K562 (cell line): ENCODE measurements around the gene BRINP2. TPM values are rescaled to one million over a fixed set of nuclear protein-coding genes. Genes with fewer than 3 reads are reported as not detected.

ENCODE experiments used
- ATAC-seq: fragments of 200-7000 bp; cut with Tn5 transposase; 3 replicates; pipeline ENCODE4 v1.9.1; 2020; ENCODE audit warnings: moderate library complexity
- BruUV-seq: library from RNA; stranded (reverse); fragments of 400-500 nt; replicated peaks from 2 replicates; lab custom pipeline; 2021; lab: Mats Ljungman, UMichigan
- CTCF ChIA-PET: fragments of 300-600 bp; formaldehyde crosslinking; extraction: SDS; loops from one replicate; lab custom pipeline; 2021; ENCODE audit warnings: low intra/inter-chr PET ratio; lab: Yijun Ruan, JAX
- POLR2A ChIA-PET: fragments of 300-600, 350-650 bp; sonication (Branson Sonifier 250); formaldehyde crosslinking; extraction: SDS; loops from one replicate; lab custom pipeline; 2021; ENCODE audit warnings: antibody characterized with exemption, inconsistent platforms; lab: Yijun Ruan, JAX
- DNase-seq, 4 experiments: peaks; one replicate each; pipeline versions ENCODE4 v3.0.0 to v3.0.0-alpha.2; 2011 to 2018; ENCODE audit warnings: low spot score in 3 of 4, mixed read lengths in 3 of 4; ENCODE audit errors: extremely low read depth in 1 of 4
- FAIRE-seq: peaks from 2 replicates; lab custom pipeline; 2011; peaks lifted over from hg19 to GRCh38; lab: Jason Lieb, UNC
- H2AFZ ChIP-seq: 2 replicates; pipeline ENCODE4 v1.6.0; 2011; ENCODE audit warnings: low read depth, low read length, control low read depth, inconsistent platforms
- H3K27ac ChIP-seq: fragments of 200-600 bp; 3 replicates; pipeline ENCODE4 v1.8.0; 2011; ENCODE audit warnings: low read depth, mild to moderate bottlenecking, control low read depth, inconsistent platforms, low read length, moderate library complexity, mixed read lengths; ENCODE audit errors: extremely low read depth
- H3K27me3 ChIP-seq, 2 experiments: fragments of 300-600 bp in 1 of 2; 2 replicates in 1 of 2; 3 replicates in 1 of 2; pipeline versions ENCODE4 v1.6.0 to v1.8.0; 2011; ENCODE audit warnings: inconsistent platforms in 2 of 2, low read length in 2 of 2, mild to moderate bottlenecking in 1 of 2, mixed read lengths in 1 of 2, moderate library complexity in 1 of 2; ENCODE audit not compliant: control insufficient read depth in 2 of 2, insufficient read depth in 2 of 2
- H3K36me3 ChIP-seq: fragments of 300-600 bp; 3 replicates; pipeline ENCODE4 v1.8.0; 2011; ENCODE audit warnings: mild to moderate bottlenecking, low read length, inconsistent platforms; ENCODE audit not compliant: control insufficient read depth, insufficient read depth
- H3K4me1 ChIP-seq, 2 experiments: fragments of 200-600 bp in 1 of 2; replicated peaks in 1 of 2; 2 replicates in 1 of 2; 3 replicates in 1 of 2; pipeline versions ENCODE4 v1.5.1 to v1.8.0; 2011; ENCODE audit warnings: inconsistent platforms in 2 of 2, low read length in 2 of 2, mild to moderate bottlenecking in 1 of 2, mixed read lengths in 1 of 2, moderate library complexity in 1 of 2; ENCODE audit not compliant: control insufficient read depth in 2 of 2, insufficient read depth in 2 of 2
- H3K4me2 ChIP-seq: 2 replicates; pipeline ENCODE4 v1.6.1; 2011; ENCODE audit warnings: low read length, control low read depth, inconsistent platforms, mixed read lengths; ENCODE audit not compliant: insufficient read depth
- H3K4me3 ChIP-seq: fragments of 200-600 bp; sonication (generic), shearing (Covaris generic); 2 replicates; pipeline ENCODE4 v1.5.1; 2016; ENCODE audit warnings: control low read depth, inconsistent platforms
- H3K79me2 ChIP-seq: fragments of 200-600 bp; 3 replicates; pipeline ENCODE4 v1.8.0; 2011; ENCODE audit warnings: low read length, inconsistent platforms; ENCODE audit not compliant: control insufficient read depth, insufficient read depth
- H3K9ac ChIP-seq, 2 experiments: 2 replicates each; pipeline versions ENCODE4 v1.6.0 to v1.6.1; 2011; ENCODE audit warnings: low read depth in 2 of 2, low read length in 2 of 2, control low read depth in 1 of 2, inconsistent platforms in 1 of 2, mild to moderate bottlenecking in 1 of 2, mixed read lengths in 1 of 2; ENCODE audit not compliant: insufficient read depth in 1 of 2
- H3K9me1 ChIP-seq: one replicate; pipeline ENCODE4 v1.6.0; 2011; ENCODE audit warnings: inconsistent platforms, mild to moderate bottlenecking, low read length, moderate library complexity; ENCODE audit not compliant: control insufficient read depth, insufficient read depth
- H3K9me3 ChIP-seq: replicated peaks from 2 replicates; pipeline ENCODE4 v1.5.1; 2011; ENCODE audit warnings: low read depth, low read length, inconsistent platforms; ENCODE audit not compliant: control insufficient read depth, insufficient read depth
- H4K20me1 ChIP-seq: replicated peaks from 2 replicates; pipeline ENCODE4 v1.6.1; 2011; ENCODE audit warnings: low read length, inconsistent platforms, mixed read lengths; ENCODE audit not compliant: control insufficient read depth, insufficient read depth
- CUX1 ChIP-seq: fragments of 200-800 bp; sonication (Bioruptor generic); IDR thresholded peaks from 2 replicates; pipeline ENCODE4 v1.6.1; 2016; ENCODE audit warnings: missing genetic modification characterization, missing compliant biosample characterization
- NR4A1 ChIP-seq, 2 experiments: fragments of 250-450 bp in 1 of 2; fragments of 450-650 bp in 1 of 2; sonication (Bioruptor Pico) in 1 of 2; IDR thresholded peaks; 2 replicates each; pipeline versions ENCODE4 v1.4.0 to v1.6.1; 2016 to 2020; ENCODE audit warnings: mild to moderate bottlenecking in 2 of 2, missing compliant biosample characterization in 1 of 2, missing genetic modification characterization in 1 of 2, moderate library complexity in 1 of 2
- PREB ChIP-seq: sonication (generic); formaldehyde crosslinking; IDR thresholded peaks from 2 replicates; pipeline ENCODE4 v1.8.1; 2023; ENCODE audit warnings: mild to moderate bottlenecking, missing genetic modification reagents
- WGBS: fragments of 100-300 bp; shearing (Covaris generic); methylation state at CpG from one replicate; pipeline ENCODE4 v1.1.6; 2016; ENCODE audit warnings: low coverage, mixed read lengths; ENCODE audit not compliant: insufficient coverage; ENCODE audit errors: missing lambda C conversion rate; 5-methylcytosine and 5-hydroxymethylcytosine counted together
- in situ Hi-C: fragments of 300-500 bp; cut with MboI; formaldehyde crosslinking; loops from 4 replicates; pipeline ENCODE4 v1.15.0; 2018; ENCODE audit warnings: inconsistent platforms, mixed read lengths
- intact Hi-C: fragments of 100-400 bp; cut with micrococcal nuclease; formaldehyde crosslinking; loops from 2 replicates; pipeline ENCODE4 v1.14.2; 2022
- polyA plus RNA-seq, 8 experiments: library from polyadenylated mRNA; depleted of rRNA in 4 of 8; stranded (reverse) in 5 of 8; unstranded in 3 of 8; fragments of >200 nt; fragmentation: Nextera tagmentation in 2 of 8; fragmentation: Illumina TruSeq in 1 of 8; extraction: Ambion mirVana in 2 of 8; extraction: Trizol in 1 of 8; gene quantifications; 2 replicates each; pipeline versions ENCODE4 v1.2.1 to v1.2.3, GENCODE V29; 2011 to 2014; ENCODE audit warnings: inconsistent platforms in 1 of 8, missing spikeins in 1 of 8
- total RNA-seq, 7 experiments: library from RNA; depleted of rRNA in 6 of 7; stranded (reverse); fragments of >200 nt in 6 of 7; fragmentation: Illumina TruSeq in 2 of 7; extraction: Trizol in 2 of 7; gene quantifications; 2 replicates each; pipeline versions ENCODE4 v1.2.1 to v1.2.3, GENCODE V29; 2011 to 2021; ENCODE audit warnings: low replicate concordance in 1 of 7

Gene BRINP2
- total and polyA plus RNA-seq, 9 of the 15 experiments (the other 6 are each of a cell fraction or from before 2014, with no cell fraction given): not detected

- Histone ChIP-seq H4K20me1 (no peaks in the 10 kb centered on the region), H2AFZ (no peak overlapping the region), H3K79me2 (no peaks in the 10 kb centered on the region), H3K9me1 (no peaks in the 10 kb centered on the region), H3K4me2 (no peak overlapping the region), H3K4me1 (no peaks in the 10 kb centered on the region), H3K36me3 (no peaks in the 10 kb centered on the region), H3K27me3 (no peaks in the 10 kb centered on the region), H3K9me3 (no peaks in the 10 kb centered on the region; the same call in 1 of the 2 replicates), H3K9ac (no peak overlapping the region), H3K27ac (no peak overlapping the region), H3K4me3 (no peak overlapping the region)
- no peak for FAIRE-seq
- in situ Hi-C loops: no loop called here
- TF ChIP-seq NR4A1 (CRISPR knock-in tag; IDR thresholded peaks at IDR 0.05) (no peak), NR4A1 (tag; IDR thresholded peaks at IDR 0.05) (no peak), CUX1 (no peak), PREB (CRISPR knock-in tag) (no peak)
- 0% methylated on average over 7 of the region's 7 CpGs for WGBS
- ATAC-seq: no peak
- ChIA-PET POLR2A (no interaction called here), CTCF (no interaction called here)
- DNase-seq: no peak
- intact Hi-C loops: no loop called here
- BruUV-seq: no TSS peak
Measured at GRCh38 chr1:177235350-177235749, 64.6 kb downstream of the BRINP2 start.
